Left ventricle myocardium inferior (tissue), 1 donor: ENCODE measurements around the gene CLASRP. TPM values are rescaled to one million over a fixed set of nuclear protein-coding genes. Genes with fewer than 3 reads are reported as not detected.

Source experiments
- DNase-seq: peaks from one replicate; pipeline ENCODE4 v3.0.0-alpha.2; 2020
- H3K27ac ChIP-seq: fragments of 200-600 bp; replicated peaks from 2 replicates; pipeline ENCODE4 v1.8.0; 2021
- H3K27me3 ChIP-seq: fragments of 200-600 bp; 2 replicates; pipeline ENCODE4 v1.8.0; 2021; ENCODE audit warnings: low read depth
- H3K36me3 ChIP-seq: fragments of 200-600 bp; 2 replicates; pipeline ENCODE4 v1.8.0; 2021
- H3K4me1 ChIP-seq: fragments of 200-600 bp; 2 replicates; pipeline ENCODE4 v1.8.0; 2021
- H3K4me3 ChIP-seq: fragments of 200-600 bp; 2 replicates; pipeline ENCODE4 v1.8.0; 2021; ENCODE audit warnings: mild to moderate bottlenecking, moderate library complexity
- H3K9me3 ChIP-seq: fragments of 200-600 bp; replicated peaks from 2 replicates; pipeline ENCODE4 v1.8.0; 2021
- intact Hi-C: fragments of 100-400 bp; cut with micrococcal nuclease; formaldehyde crosslinking; loops from one replicate; pipeline ENCODE4 v1.11.0; 2022
- total RNA-seq: library from RNA; stranded (reverse); fragmentation: NEBNext Ultra II Directional; extraction: Animal tissue kit (Norgen Biotek cat#: 25700); gene quantifications from one replicate; pipeline ENCODE4 v1.2.1, GENCODE V29; 2021
- TF ChIP-seq, protein P1 (sequence below): fragments of 200-600 bp; IDR thresholded peaks from 2 replicates; pipeline ENCODE4 v1.8.0; 2021; ENCODE audit warnings: antibody characterized with exemption, mild to moderate bottlenecking, borderline replicate concordance
- donor health status: DM: no; HTN: yes; CAD: no; lungs with severe emphysema.

CLASRP gene
- total RNA-seq, 1 donor from 2014 or later, result 31.3 TPM

DNA sequence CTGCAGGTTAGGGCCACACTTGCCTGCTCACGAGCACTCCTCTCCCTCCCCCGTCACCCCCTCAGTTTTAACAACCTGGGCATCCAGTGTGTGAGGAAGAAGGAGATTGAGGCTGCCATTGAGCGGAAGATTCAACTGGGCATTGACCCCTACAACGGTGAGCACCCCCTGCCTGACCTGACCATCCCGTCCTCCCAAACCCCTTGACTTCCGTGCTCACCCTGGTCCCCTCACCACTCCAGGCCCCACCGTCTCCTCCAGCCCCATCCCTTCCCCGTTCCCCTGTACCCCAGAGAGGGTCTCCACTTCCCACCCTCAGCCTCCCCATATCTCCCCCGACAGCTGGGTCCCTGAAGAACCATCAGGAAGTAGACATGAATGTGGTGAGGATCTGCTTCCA is 13.6 kb upstream of the CLASRP start:
- Histone ChIP-seq H3K27ac (no peak overlapping the region), H3K36me3 (peaks cover 28% of the 10 kb centered on the region), H3K4me3 (no peak overlapping the region), H3K27me3 (no peaks in the 10 kb centered on the region), H3K4me1 (no peaks in the 10 kb centered on the region), H3K9me3 (no peaks in the 10 kb centered on the region)
- DNase-seq, result no peak
- TF ChIP-seq, protein P1, sequence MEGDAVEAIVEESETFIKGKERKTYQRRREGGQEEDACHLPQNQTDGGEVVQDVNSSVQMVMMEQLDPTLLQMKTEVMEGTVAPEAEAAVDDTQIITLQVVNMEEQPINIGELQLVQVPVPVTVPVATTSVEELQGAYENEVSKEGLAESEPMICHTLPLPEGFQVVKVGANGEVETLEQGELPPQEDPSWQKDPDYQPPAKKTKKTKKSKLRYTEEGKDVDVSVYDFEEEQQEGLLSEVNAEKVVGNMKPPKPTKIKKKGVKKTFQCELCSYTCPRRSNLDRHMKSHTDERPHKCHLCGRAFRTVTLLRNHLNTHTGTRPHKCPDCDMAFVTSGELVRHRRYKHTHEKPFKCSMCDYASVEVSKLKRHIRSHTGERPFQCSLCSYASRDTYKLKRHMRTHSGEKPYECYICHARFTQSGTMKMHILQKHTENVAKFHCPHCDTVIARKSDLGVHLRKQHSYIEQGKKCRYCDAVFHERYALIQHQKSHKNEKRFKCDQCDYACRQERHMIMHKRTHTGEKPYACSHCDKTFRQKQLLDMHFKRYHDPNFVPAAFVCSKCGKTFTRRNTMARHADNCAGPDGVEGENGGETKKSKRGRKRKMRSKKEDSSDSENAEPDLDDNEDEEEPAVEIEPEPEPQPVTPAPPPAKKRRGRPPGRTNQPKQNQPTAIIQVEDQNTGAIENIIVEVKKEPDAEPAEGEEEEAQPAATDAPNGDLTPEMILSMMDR, result no peak
- intact Hi-C loops, result no loop called here

DNA sequence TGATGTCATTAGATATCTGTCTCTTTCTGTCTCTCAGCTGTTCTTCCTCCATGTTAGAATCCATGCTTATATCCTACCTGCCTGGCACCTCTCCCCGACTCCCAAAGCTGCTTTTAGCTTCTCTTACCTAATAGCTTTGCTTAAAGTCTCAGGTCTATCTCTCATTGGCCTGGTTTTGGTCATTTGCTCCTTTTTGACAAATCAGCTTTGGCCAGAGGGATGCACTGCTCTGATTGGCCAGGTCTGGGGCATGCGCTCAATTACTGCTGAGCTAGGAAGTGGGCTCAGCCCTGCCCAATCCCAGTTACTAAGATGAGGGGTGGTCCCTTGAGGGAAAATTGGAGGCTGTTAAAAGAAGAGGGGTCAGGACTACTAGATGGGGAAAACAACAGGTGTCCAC is 11.5 kb upstream of the CLASRP start:
- Histone ChIP-seq H3K4me3 (no peak overlapping the region), H3K9me3 (no peaks in the 10 kb centered on the region), H3K27me3 (no peaks in the 10 kb centered on the region), H3K4me1 (no peaks in the 10 kb centered on the region), H3K27ac (no peak overlapping the region), H3K36me3 (peaks cover 45% of the 10 kb centered on the region)
- DNase-seq, result no peak
- TF ChIP-seq, protein P1, result no peak
- intact Hi-C loops, result no loop called here

DNA sequence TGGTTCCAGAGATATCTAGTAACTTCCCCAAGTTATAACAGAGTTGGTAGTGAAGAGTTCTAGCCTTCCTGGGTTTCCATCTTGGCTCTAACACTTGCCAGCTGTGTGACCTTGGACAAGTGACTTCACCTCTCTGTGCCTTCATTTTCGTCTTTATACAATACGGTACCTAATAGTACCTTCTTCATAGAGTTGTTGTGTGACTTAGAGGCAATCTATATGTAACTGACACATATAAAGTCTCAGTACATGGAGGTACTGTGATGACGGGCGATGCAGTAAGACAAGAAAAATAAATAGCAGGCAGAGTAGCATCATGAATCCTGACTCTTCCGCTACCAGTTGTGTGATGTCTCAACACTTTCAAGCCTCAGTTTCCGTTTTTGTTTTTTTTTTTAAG is 8.0 kb upstream of the CLASRP start:
- intact Hi-C loops, result no loop called here
- no peaks in the 10 kb centered on the region for H3K9me3 ChIP-seq
- H3K27ac ChIP-seq, result no peak overlapping the region
- DNase-seq, result no peak
- H3K36me3 ChIP-seq, result peaks cover 70% of the 10 kb centered on the region
- H3K27me3 ChIP-seq, result no peaks in the 10 kb centered on the region
- H3K4me3 ChIP-seq, result no peak overlapping the region
- TF ChIP-seq, protein P1, result no peak
- H3K4me1 ChIP-seq, result no peaks in the 10 kb centered on the region

DNA sequence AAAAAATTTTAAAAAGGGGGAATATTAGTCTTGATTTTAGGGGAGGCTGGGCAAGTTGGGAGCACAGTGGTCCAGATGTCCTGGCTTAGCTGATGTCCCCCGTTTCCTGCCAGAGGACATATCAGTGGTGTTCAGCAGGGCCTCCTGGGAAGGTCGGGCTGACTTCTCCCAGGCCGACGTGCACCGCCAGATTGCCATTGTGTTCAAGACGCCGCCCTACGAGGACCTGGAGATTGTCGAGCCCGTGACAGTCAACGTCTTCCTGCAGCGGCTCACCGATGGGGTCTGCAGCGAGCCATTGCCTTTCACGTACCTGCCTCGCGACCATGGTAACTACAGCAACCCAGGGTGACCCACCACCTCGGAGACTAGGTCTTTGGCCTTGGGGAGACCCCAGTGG is 6.4 kb upstream of the CLASRP start:
- intact Hi-C loops, result no loop called here
- no peaks in the 10 kb centered on the region for H3K27me3 ChIP-seq
- H3K4me3 ChIP-seq, result no peak overlapping the region
- H3K4me1 ChIP-seq, result no peaks in the 10 kb centered on the region
- no peak overlapping the region for H3K27ac ChIP-seq
- TF ChIP-seq, protein P1, result no peak
- no peak for DNase-seq
- H3K9me3 ChIP-seq, result no peaks in the 10 kb centered on the region
- peaks cover 74% of the 10 kb centered on the region for H3K36me3 ChIP-seq

DNA sequence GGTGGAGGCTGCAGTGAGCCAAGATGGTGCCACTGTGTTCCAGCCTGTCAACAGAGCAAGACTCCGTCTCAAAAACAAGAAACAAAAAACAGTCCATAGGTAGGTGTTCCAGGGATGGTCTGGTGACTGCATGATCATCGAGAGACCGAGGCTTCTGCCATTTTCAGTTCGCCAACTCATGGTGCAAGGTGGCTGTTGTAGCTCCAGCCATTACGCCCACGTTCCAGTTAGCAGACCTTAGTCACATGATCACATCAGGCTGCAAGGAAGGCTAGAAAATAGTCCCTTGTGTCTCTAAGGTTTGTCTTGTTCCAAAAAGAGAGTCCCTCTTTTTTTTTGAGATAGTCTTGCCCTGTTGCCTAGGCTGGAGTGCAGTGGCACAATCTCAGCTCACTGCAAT is 3.1 kb upstream of the CLASRP start:
- TF ChIP-seq, protein P1, result no peak
- Histone ChIP-seq H3K9me3 (no peaks in the 10 kb centered on the region), H3K36me3 (peaks cover 58% of the 10 kb centered on the region), H3K4me1 (peaks cover 26% of the 10 kb centered on the region), H3K4me3 (no peak overlapping the region), H3K27ac (no peak overlapping the region), H3K27me3 (no peaks in the 10 kb centered on the region)
- DNase-seq, result no peak
- intact Hi-C loops, result no loop called here
